Stomach (tissue), 4 donors: ENCODE results near the gene HELZ.

Source experiments
- CTCF ChIP-seq, 7 experiments: fragments of 450-650 bp in 4 of 7; fragments of 200-600 bp in 3 of 7; sonication (generic) in 3 of 7; IDR thresholded peaks; one replicate each; pipeline ENCODE4 v1.5.1; 2016 to 2019; ENCODE audit warnings: antibody characterized with exemption in 7 of 7, control low read depth in 2 of 7, mild to moderate bottlenecking in 1 of 7
- POLR2A ChIP-seq, 4 donors: fragments of 450-650 bp; IDR thresholded peaks; one replicate each; pipeline ENCODE4 v1.6.1; 2016; ENCODE audit warnings: antibody characterized with exemption in 4 of 4, control low read depth in 2 of 4, mild to moderate bottlenecking in 1 of 4, moderate library complexity in 1 of 4
- POLR2AphosphoS5 ChIP-seq, 3 donors: sonication (generic); formaldehyde crosslinking; IDR thresholded peaks; one replicate each; pipeline ENCODE4 v1.6.1; 2016; ENCODE audit warnings: antibody characterized with exemption in 3 of 3

GRCh38 chr17:67115401-67115800 lies 129.6 kb downstream of the HELZ start:
- TF ChIP-seq CTCF (IDR thresholded peaks at IDR 0.05): no peak
- TF ChIP-seq POLR2A (IDR thresholded peaks at IDR 0.05): no peak
- no peak for TF ChIP-seq POLR2AphosphoS5 (IDR thresholded peaks at IDR 0.05)
